Coronary artery (tissue), 2 donors: Measurements from ENCODE around the gene MIGA2.

Source experiments
- DNase-seq: peaks from one replicate; pipeline ENCODE4 v3.0.0-alpha.2; 2017; ENCODE audit warnings: low spot score
- H3K27ac ChIP-seq, 2 donors: fragments of 200-600 bp; sonication (generic); one replicate each; pipeline ENCODE4 v1.5.1; 2016 to 2019
- H3K4me3 ChIP-seq: fragments of 200-600 bp; sonication (generic); 2 replicates; pipeline ENCODE4 v1.5.1; 2016; ENCODE audit warnings: mild to moderate bottlenecking, moderate library complexity
- CTCF ChIP-seq: fragments of 200-600 bp; sonication (generic); IDR thresholded peaks from one replicate; pipeline ENCODE4 v1.5.1; 2019; ENCODE audit warnings: antibody characterized with exemption

The MIGA2 gene

GRCh38 chr9:129022037-129022436 lies 14.4 kb upstream of the MIGA2 start:
- no peak overlapping the region for H3K4me3 ChIP-seq
- peak overlapping the region in 1 of 2 donors; percentile 41 for H3K27ac ChIP-seq
- TF ChIP-seq CTCF, result no peak
- DNase-seq, result no peak

- H3K27ac ChIP-seq, result peak overlapping the region in 1 of 2 donors; percentile 37
- H3K4me3 ChIP-seq, result no peak overlapping the region
- DNase-seq, result peak; percentile 74
- no peak for TF ChIP-seq CTCF
These were observed 13.2 kb upstream of the MIGA2 start for GRCh38 chr9:129023036-129023907.

- no peak for DNase-seq
- no peak overlapping the region for H3K4me3 ChIP-seq
- peak overlapping the region in 1 of 2 donors; percentile 37 for H3K27ac ChIP-seq
- no peak for TF ChIP-seq CTCF
These were observed 12.6 kb upstream of the MIGA2 start for GRCh38 chr9:129023908-129024233.

GRCh38 chr9:129026442-129027223 lies 9.8 kb upstream of the MIGA2 start:
- Histone ChIP-seq H3K4me3 (peak overlapping the region; percentile 100), H3K27ac (peak overlapping the region; percentile 26 to 91)
- peak; percentile 72 for DNase-seq
- TF ChIP-seq CTCF, result no peak

GRCh38 chr9:129027224-129027684 lies 9.2 kb upstream of the MIGA2 start:
- no peak for TF ChIP-seq CTCF
- Histone ChIP-seq H3K27ac (peak overlapping the region; percentile 70 to 91), H3K4me3 (peak overlapping the region; percentile 100)
- no peak for DNase-seq

- TF ChIP-seq CTCF, result no peak
- DNase-seq, result peak; percentile 85
- H3K27ac ChIP-seq, result peak overlapping the region; percentile 70 to 91
- peak overlapping the region; percentile 100 for H3K4me3 ChIP-seq
These were observed 8.7 kb upstream of the MIGA2 start for GRCh38 chr9:129027685-129028191.
